Liver (tissue), 9 donors: Measurements from ENCODE around the gene SAA1. TPM values are rescaled to one million over a fixed set of nuclear protein-coding genes. Genes with fewer than 3 reads are reported as not detected.
A peak's percentile ranks its signal among the peaks of the same experiment; 100 is the strongest.
"Not testable (repeated sequence)": the region's sequence is repeated elsewhere in the genome, so short reads cannot be mapped to it uniquely, and the experiment has no call there.

Source experiments
- DNase-seq: peaks from one replicate; pipeline ENCODE4 v3.0.0-alpha.2; 2017; ENCODE audit warnings: low spot score
- H3K27ac ChIP-seq, 2 donors: one replicate each; pipeline ENCODE4 v1.7.0; 2013; ENCODE audit warnings: inconsistent platforms in 2 of 2, low read length in 2 of 2, control low read depth in 1 of 2, low read depth in 1 of 2, mild to moderate bottlenecking in 1 of 2
- H3K27me3 ChIP-seq, 4 donors: one replicate each; pipeline versions ENCODE4 v1.6.1 to v1.7.0; 2013; ENCODE audit warnings: low read length in 3 of 4, inconsistent platforms in 1 of 4, mild to moderate bottlenecking in 1 of 4, moderate library complexity in 1 of 4; ENCODE audit not compliant: control insufficient read depth in 4 of 4, insufficient read depth in 4 of 4
- H3K36me3 ChIP-seq, 4 donors: one replicate each; pipeline versions ENCODE4 v1.6.1 to v1.7.0; 2013; ENCODE audit warnings: low read length in 3 of 4, mild to moderate bottlenecking in 3 of 4, low read depth in 1 of 4, moderate library complexity in 1 of 4; ENCODE audit not compliant: control insufficient read depth in 4 of 4, insufficient read depth in 3 of 4
- H3K4me1 ChIP-seq, 4 donors: one replicate each; pipeline versions ENCODE4 v1.6.1 to v1.7.0; 2013; ENCODE audit warnings: low read length in 3 of 4, mild to moderate bottlenecking in 3 of 4, moderate library complexity in 1 of 4; ENCODE audit not compliant: control insufficient read depth in 4 of 4, insufficient read depth in 4 of 4
- H3K4me3 ChIP-seq, 3 donors: one replicate each; pipeline versions ENCODE4 v1.6.1 to v1.7.0; 2013; ENCODE audit warnings: low read length in 3 of 3, control low read depth in 1 of 3, low read depth in 1 of 3, mild to moderate bottlenecking in 1 of 3
- H3K9ac ChIP-seq, 2 donors: one replicate each; pipeline ENCODE4 v1.7.0; 2013; ENCODE audit warnings: low read length in 2 of 2, mild to moderate bottlenecking in 2 of 2, moderate library complexity in 2 of 2, control low read depth in 1 of 2, low read depth in 1 of 2
- H3K9me3 ChIP-seq, 4 donors: one replicate each; pipeline versions ENCODE4 v1.6.1 to v1.7.0; 2013; ENCODE audit warnings: low read length in 3 of 4; ENCODE audit not compliant: control insufficient read depth in 4 of 4
- EGR1 ChIP-seq, 2 donors: IDR thresholded peaks; 2 replicates each; pipeline ENCODE4 v1.6.1; 2016 to 2018; ENCODE audit warnings: antibody characterized with exemption in 2 of 2, low read depth in 2 of 2
- FOXA1 ChIP-seq: IDR thresholded peaks from 2 replicates; pipeline ENCODE4 v1.6.1; 2016; ENCODE audit warnings: antibody characterized with exemption
- FOXA2 ChIP-seq: IDR thresholded peaks from 2 replicates; pipeline ENCODE4 v1.6.1; 2016; ENCODE audit warnings: antibody characterized with exemption
- GABPA ChIP-seq, 2 donors: IDR thresholded peaks in 1 of 2; conservative IDR thresholded peaks in 1 of 2; 2 replicates each; pipeline ENCODE4 v1.6.1; 2016; ENCODE audit warnings: antibody characterized with exemption in 2 of 2, mild to moderate bottlenecking in 1 of 2, moderate library complexity in 1 of 2
- HNF4A ChIP-seq, 2 donors: conservative IDR thresholded peaks; 2 replicates each; pipeline ENCODE4 v1.6.1; 2016; ENCODE audit warnings: antibody characterized with exemption in 2 of 2, mild to moderate bottlenecking in 2 of 2
- HNF4G ChIP-seq: IDR thresholded peaks from 2 replicates; pipeline ENCODE4 v1.6.1; 2016; ENCODE audit warnings: antibody characterized with exemption
- JUND ChIP-seq, 2 donors: IDR thresholded peaks; 2 replicates each; pipeline ENCODE4 v1.6.1; 2016; ENCODE audit warnings: antibody characterized with exemption in 2 of 2
- NR2F2 ChIP-seq: IDR thresholded peaks from 2 replicates; pipeline ENCODE4 v1.6.1; 2016; ENCODE audit warnings: antibody characterized with exemption
- RAD21 ChIP-seq, 2 donors: IDR thresholded peaks; 2 replicates each; pipeline ENCODE4 v1.6.1; 2016; ENCODE audit warnings: antibody characterized with exemption in 2 of 2, mild to moderate bottlenecking in 2 of 2
- RXRA ChIP-seq, 2 donors: IDR thresholded peaks; 2 replicates each; pipeline ENCODE4 v1.6.1; 2017 to 2018; ENCODE audit warnings: antibody characterized with exemption in 2 of 2, mild to moderate bottlenecking in 1 of 2
- SP1 ChIP-seq: IDR thresholded peaks from 2 replicates; pipeline ENCODE4 v1.6.1; 2018; ENCODE audit warnings: antibody characterized with exemption, mild to moderate bottlenecking
- TAF1 ChIP-seq: conservative IDR thresholded peaks from 2 replicates; pipeline ENCODE4 v1.6.1; 2016; ENCODE audit warnings: antibody characterized with exemption, mild to moderate bottlenecking
- YY1 ChIP-seq: IDR thresholded peaks from 2 replicates; pipeline ENCODE4 v1.6.1; 2016; ENCODE audit warnings: antibody characterized with exemption, mild to moderate bottlenecking
- WGBS: extraction: QIAGEN DNeasy Blood & Tissue Kit; methylation state at CpG from one replicate; pipeline ENCODE4 v1.1.7; 2013; 5-methylcytosine and 5-hydroxymethylcytosine counted together
- polyA plus RNA-seq, 2 donors: library from polyadenylated mRNA; stranded (reverse) in 1 of 2; unstranded in 1 of 2; fragments of 200-250 nt in 1 of 2; fragments of >200 nt in 1 of 2; fragmentation: Nextera tagmentation in 1 of 2; extraction: Ambion mirVana in 1 of 2; gene quantifications; one replicate each; pipeline versions ENCODE4 v1.2.1 to v1.2.3, GENCODE V29; 2013 to 2015
- total RNA-seq, 2 donors: library from RNA; depleted of rRNA; stranded (reverse); fragments of >200 nt; gene quantifications; one replicate each; pipeline ENCODE4 v1.2.3, GENCODE V29; 2014
- TF ChIP-seq, protein P1 (sequence below): IDR thresholded peaks from 2 replicates; pipeline ENCODE4 v1.6.1; 2016; ENCODE audit warnings: antibody characterized with exemption
- TF ChIP-seq, protein P2 (sequence below): fragments of 150-350 bp; IDR thresholded peaks from 2 replicates; pipeline ENCODE4 v1.5.1; 2017; ENCODE audit warnings: improper control_type of control experiment, low read depth, low read length; ENCODE audit not compliant: missing input control
- TF ChIP-seq, protein P3 (sequence below): IDR thresholded peaks from 2 replicates; pipeline ENCODE4 v1.6.1; 2016; ENCODE audit warnings: antibody characterized with exemption
- TF ChIP-seq, protein P4 (sequence below): IDR thresholded peaks from 2 replicates; pipeline ENCODE4 v1.6.1; 2016; ENCODE audit warnings: antibody characterized with exemption, mild to moderate bottlenecking
- TF ChIP-seq, protein P5 (sequence below): IDR thresholded peaks from 2 replicates; pipeline ENCODE4 v1.6.1; 2016; ENCODE audit warnings: antibody characterized with exemption
- donor health status: healthy.
- donor health status: healthy.
- donor health status: healthy.
- donor health status: healthy.
- donor health status: healthy.

Gene SAA1
- total and polyA plus RNA-seq, 4 donors, result 20.4 to 33,277 (median 21,062) TPM

DNA sequence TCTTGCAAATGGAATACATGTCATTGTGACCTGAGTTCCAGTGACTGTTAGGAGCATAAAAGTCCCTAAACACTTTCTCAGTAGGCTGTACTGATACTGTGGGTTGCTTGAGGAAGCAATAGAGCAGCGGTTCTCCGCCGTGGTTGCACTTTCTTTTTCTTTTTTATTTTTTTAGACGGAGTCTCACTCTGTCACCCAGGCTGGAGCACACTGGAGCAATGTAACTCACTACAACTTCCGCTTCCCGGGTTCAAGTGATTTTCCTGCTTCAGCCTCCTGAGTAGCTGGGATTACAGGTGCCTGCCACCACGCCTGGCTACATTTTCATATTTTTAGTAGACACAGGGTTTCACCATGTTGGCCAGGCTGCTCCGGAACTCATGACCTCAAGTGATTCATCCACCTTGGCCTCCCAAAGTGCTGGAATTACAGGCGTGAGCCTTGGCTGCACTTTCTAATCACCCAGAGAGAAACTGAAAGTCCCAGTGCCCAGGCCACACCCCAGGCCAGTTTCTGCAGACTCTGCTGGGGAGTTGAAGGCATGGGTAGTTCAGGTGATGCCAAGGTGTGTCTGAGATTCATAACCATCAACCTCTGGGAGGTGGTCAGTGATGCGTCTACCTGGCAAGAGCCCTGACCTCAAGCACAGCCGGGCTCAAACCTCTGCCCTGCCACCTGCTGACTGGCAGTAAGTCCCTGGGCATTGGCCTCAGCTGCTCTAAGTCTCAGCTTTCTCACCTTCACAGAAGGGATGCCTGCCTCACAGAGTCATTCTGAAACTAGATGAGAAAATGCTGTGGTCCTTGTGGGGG lies 19.5 kb upstream of the SAA1 start:
- H3K4me1 ChIP-seq, H3K9ac ChIP-seq, H3K27ac ChIP-seq, H3K9me3 ChIP-seq, H3K27me3 ChIP-seq, DNase-seq, H3K36me3 ChIP-seq: not testable (repeated sequence)
- WGBS, result 57% methylated on average over 11 of the region's 11 CpGs
- peak in 1 of 2 donors; percentile 10 for TF ChIP-seq JUND (IDR thresholded peaks at IDR 0.05)
- peak in 1 of 2 donors; percentile 10 for TF ChIP-seq HNF4A (conservative IDR thresholded peaks at IDR 0.05)
- peak; percentile 7 to 23 for TF ChIP-seq RXRA (IDR thresholded peaks at IDR 0.05)
- H3K4me3 ChIP-seq, result peak overlapping the region in 1 of 3 donors; percentile 0

DNA sequence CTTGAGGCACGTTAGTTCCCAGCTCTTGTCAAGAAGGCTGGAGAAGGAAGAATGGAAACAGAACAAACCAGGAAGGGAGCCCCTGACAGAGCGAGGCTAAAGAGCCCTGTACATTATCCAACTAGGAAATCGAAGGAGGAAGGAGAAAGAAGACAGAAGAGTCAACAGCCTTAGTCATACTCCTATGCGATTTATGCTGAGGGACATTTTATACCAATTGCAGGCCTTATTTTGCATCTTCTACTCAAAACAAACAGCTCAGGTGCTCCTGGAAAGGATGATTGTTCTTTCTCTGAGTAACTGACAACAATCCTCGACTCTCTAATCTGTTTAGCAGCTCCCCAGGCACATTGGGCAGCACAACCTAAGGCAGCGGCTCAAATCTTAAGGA lies 18.9 kb upstream of the SAA1 start:
- not testable (repeated sequence) for H3K9me3 ChIP-seq, H3K4me3 ChIP-seq, DNase-seq, H3K36me3 ChIP-seq, H3K27me3 ChIP-seq, H3K27ac ChIP-seq, H3K9ac ChIP-seq, H3K4me1 ChIP-seq
- WGBS, result 82% methylated on average over 3 of the region's 6 CpGs

DNA sequence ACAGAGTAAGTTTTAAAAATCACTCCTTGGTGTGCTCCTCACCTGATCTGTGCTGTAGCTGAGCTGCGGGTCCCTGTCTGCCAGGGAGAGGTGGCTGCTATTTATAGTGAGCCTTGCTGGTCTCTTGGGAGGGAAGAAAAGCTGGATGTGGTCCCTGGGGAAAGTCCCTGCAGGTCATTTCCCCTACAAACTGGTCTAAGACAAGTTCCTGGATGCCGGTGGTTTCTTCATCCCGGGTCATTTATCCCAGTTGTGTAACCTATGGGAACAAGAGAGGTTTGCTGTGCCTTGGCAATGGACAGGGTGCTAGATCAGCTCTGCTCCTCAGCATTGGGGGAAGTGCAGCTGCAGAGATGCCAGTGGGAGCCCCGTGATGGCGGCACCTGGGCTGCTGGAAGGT lies 17.5 kb upstream of the SAA1 start, which contains the start of gene SAA2:
Gene SAA2 (minus strand): TSS at position 108 of the 400 bp plus-strand sequence. CDS start 657 bp downstream, outside the sequence.
- TF ChIP-seq, protein P1, sequence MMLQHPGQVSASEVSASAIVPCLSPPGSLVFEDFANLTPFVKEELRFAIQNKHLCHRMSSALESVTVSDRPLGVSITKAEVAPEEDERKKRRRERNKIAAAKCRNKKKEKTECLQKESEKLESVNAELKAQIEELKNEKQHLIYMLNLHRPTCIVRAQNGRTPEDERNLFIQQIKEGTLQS, result no peak
- no peak for TF ChIP-seq NR2F2
- TF ChIP-seq, protein P2, sequence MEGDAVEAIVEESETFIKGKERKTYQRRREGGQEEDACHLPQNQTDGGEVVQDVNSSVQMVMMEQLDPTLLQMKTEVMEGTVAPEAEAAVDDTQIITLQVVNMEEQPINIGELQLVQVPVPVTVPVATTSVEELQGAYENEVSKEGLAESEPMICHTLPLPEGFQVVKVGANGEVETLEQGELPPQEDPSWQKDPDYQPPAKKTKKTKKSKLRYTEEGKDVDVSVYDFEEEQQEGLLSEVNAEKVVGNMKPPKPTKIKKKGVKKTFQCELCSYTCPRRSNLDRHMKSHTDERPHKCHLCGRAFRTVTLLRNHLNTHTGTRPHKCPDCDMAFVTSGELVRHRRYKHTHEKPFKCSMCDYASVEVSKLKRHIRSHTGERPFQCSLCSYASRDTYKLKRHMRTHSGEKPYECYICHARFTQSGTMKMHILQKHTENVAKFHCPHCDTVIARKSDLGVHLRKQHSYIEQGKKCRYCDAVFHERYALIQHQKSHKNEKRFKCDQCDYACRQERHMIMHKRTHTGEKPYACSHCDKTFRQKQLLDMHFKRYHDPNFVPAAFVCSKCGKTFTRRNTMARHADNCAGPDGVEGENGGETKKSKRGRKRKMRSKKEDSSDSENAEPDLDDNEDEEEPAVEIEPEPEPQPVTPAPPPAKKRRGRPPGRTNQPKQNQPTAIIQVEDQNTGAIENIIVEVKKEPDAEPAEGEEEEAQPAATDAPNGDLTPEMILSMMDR, result no peak
- TF ChIP-seq, protein P3, sequence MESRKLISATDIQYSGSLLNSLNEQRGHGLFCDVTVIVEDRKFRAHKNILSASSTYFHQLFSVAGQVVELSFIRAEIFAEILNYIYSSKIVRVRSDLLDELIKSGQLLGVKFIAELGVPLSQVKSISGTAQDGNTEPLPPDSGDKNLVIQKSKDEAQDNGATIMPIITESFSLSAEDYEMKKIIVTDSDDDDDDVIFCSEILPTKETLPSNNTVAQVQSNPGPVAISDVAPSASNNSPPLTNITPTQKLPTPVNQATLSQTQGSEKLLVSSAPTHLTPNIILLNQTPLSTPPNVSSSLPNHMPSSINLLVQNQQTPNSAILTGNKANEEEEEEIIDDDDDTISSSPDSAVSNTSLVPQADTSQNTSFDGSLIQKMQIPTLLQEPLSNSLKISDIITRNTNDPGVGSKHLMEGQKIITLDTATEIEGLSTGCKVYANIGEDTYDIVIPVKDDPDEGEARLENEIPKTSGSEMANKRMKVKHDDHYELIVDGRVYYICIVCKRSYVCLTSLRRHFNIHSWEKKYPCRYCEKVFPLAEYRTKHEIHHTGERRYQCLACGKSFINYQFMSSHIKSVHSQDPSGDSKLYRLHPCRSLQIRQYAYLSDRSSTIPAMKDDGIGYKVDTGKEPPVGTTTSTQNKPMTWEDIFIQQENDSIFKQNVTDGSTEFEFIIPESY, result no peak
- peak; percentile 71 to 77 for TF ChIP-seq RXRA (IDR thresholded peaks at IDR 0.05)
- TF ChIP-seq HNF4G, result no peak
- TF ChIP-seq TAF1, result no peak
- TF ChIP-seq SP1, result peak; percentile 42
- no peak for TF ChIP-seq RAD21 (IDR thresholded peaks at IDR 0.05)
- TF ChIP-seq GABPA (IDR thresholded peaks at IDR 0.05 in 1 of 2, conservative IDR thresholded peaks at IDR 0.05 in 1 of 2), result no peak
- TF ChIP-seq, protein P4, sequence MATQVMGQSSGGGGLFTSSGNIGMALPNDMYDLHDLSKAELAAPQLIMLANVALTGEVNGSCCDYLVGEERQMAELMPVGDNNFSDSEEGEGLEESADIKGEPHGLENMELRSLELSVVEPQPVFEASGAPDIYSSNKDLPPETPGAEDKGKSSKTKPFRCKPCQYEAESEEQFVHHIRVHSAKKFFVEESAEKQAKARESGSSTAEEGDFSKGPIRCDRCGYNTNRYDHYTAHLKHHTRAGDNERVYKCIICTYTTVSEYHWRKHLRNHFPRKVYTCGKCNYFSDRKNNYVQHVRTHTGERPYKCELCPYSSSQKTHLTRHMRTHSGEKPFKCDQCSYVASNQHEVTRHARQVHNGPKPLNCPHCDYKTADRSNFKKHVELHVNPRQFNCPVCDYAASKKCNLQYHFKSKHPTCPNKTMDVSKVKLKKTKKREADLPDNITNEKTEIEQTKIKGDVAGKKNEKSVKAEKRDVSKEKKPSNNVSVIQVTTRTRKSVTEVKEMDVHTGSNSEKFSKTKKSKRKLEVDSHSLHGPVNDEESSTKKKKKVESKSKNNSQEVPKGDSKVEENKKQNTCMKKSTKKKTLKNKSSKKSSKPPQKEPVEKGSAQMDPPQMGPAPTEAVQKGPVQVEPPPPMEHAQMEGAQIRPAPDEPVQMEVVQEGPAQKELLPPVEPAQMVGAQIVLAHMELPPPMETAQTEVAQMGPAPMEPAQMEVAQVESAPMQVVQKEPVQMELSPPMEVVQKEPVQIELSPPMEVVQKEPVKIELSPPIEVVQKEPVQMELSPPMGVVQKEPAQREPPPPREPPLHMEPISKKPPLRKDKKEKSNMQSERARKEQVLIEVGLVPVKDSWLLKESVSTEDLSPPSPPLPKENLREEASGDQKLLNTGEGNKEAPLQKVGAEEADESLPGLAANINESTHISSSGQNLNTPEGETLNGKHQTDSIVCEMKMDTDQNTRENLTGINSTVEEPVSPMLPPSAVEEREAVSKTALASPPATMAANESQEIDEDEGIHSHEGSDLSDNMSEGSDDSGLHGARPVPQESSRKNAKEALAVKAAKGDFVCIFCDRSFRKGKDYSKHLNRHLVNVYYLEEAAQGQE, result no peak
- TF ChIP-seq FOXA2, result no peak
- TF ChIP-seq EGR1 (IDR thresholded peaks at IDR 0.05; ENCODE audit: low read depth in 2 of 2), result no peak
- TF ChIP-seq, protein P5, sequence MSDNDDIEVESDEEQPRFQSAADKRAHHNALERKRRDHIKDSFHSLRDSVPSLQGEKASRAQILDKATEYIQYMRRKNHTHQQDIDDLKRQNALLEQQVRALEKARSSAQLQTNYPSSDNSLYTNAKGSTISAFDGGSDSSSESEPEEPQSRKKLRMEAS, result peak; percentile 46
- peak in 1 of 2 donors; percentile 55 for TF ChIP-seq JUND (IDR thresholded peaks at IDR 0.05)
- TF ChIP-seq YY1, result peak; percentile 41
- peak; percentile 53 to 61 for TF ChIP-seq HNF4A (conservative IDR thresholded peaks at IDR 0.05)
- TF ChIP-seq FOXA1, result no peak
- no peaks in the 10 kb centered on the region for H3K9me3 ChIP-seq
- WGBS, result 50% methylated on average over 5 of the region's 5 CpGs
- DNase-seq, result no peak
- H3K27ac ChIP-seq, result no peak within 1 kb of the TSS
- no peaks in the 10 kb centered on the region for H3K36me3 ChIP-seq
- H3K27me3 ChIP-seq, result no peaks in the 10 kb centered on the region
- no peak within 1 kb of the TSS for H3K4me3 ChIP-seq
- H3K9ac ChIP-seq, result no peak within 1 kb of the TSS
- H3K4me1 ChIP-seq, result peaks cover 0 to 9% (median 2%) of the 10 kb centered on the region in 4 donors
